ENCODE data around the gene TLL1.

The TLL1 gene

GRCh38 chr4:165872461-165873297 is at the start of gene TLL1:
Gene TLL1 (plus strand): TSS chr4:165873237. CDS start chr4:165873905, 668 bp downstream.
- DNase-seq, result no peak

- no peak for DNase-seq
Observed at GRCh38 chr4:165826166-165826565, 46.9 kb upstream of the TLL1 start.

- no peak for DNase-seq
Observed at GRCh38 chr4:165827018-165827417, 46.0 kb upstream of the TLL1 start.

- DNase-seq, result no peak
Observed at GRCh38 chr4:165828928-165829327, 44.1 kb upstream of the TLL1 start.

GRCh38 chr4:165834116-165834515 is 38.9 kb upstream of the TLL1 start:
- no peak for DNase-seq

GRCh38 chr4:165838575-165838974 is 34.5 kb upstream of the TLL1 start:
- no peak for DNase-seq

- no peak for DNase-seq
Observed at GRCh38 chr4:165839615-165840333, 33.3 kb upstream of the TLL1 start.

- DNase-seq, result no peak
Observed at GRCh38 chr4:165842684-165843083, 30.4 kb upstream of the TLL1 start.

- DNase-seq, result no peak
Observed at GRCh38 chr4:165844161-165844560, 28.9 kb upstream of the TLL1 start.

- no peak for DNase-seq
Observed at GRCh38 chr4:165851256-165851655, 21.8 kb upstream of the TLL1 start.

GRCh38 chr4:165855191-165855590 is 17.8 kb upstream of the TLL1 start:
- DNase-seq, result no peak

GRCh38 chr4:165861363-165861762 is 11.7 kb upstream of the TLL1 start:
- DNase-seq, result no peak

GRCh38 chr4:165864271-165864670 is 8.8 kb upstream of the TLL1 start:
- no peak for DNase-seq

- DNase-seq, result no peak
Observed at GRCh38 chr4:165866019-165866650, 6.9 kb upstream of the TLL1 start.

- DNase-seq, result no peak
Observed at GRCh38 chr4:165867961-165868360, 5.1 kb upstream of the TLL1 start.

- DNase-seq, result no peak
Observed at GRCh38 chr4:165873298-165874071, 448 bp downstream of the TLL1 start.

- no peak for DNase-seq
Observed at GRCh38 chr4:165874072-165874790, 1.2 kb downstream of the TLL1 start.

GRCh38 chr4:165874791-165875371 is 1.8 kb downstream of the TLL1 start:
- no peak for DNase-seq

GRCh38 chr4:165875446-165875845 is 2.4 kb downstream of the TLL1 start:
- no peak for DNase-seq

- DNase-seq, result no peak
Observed at GRCh38 chr4:165877286-165877685, 4.2 kb downstream of the TLL1 start.

GRCh38 chr4:165879641-165880040 is 6.6 kb downstream of the TLL1 start:
- DNase-seq, result no peak

GRCh38 chr4:165894159-165894558 is 21.1 kb downstream of the TLL1 start:
- no peak for DNase-seq

Measured in amniotic stem cell (primary cell).